Fibroblast of skin of right biceps (primary cell): ENCODE data around the gene DIP2B.

Experiments used
- DNase-seq: peaks from one replicate; pipeline ENCODE4 v3.0.0-alpha.2; 2013

The DIP2B gene

GRCh38 chr12:50504798-50505674, at the start of gene DIP2B:
DIP2B (plus strand) TSS chr12:50504985; CDS start chr12:50505141, 156 bp downstream.
- DNase-seq, result peak; percentile 92

GRCh38 chr12:50458606-50459005, 46.2 kb upstream of the DIP2B start:
- DNase-seq, result peak; percentile 37

- DNase-seq, result no peak
Measured at GRCh38 chr12:50467439-50467838, 37.3 kb upstream of the DIP2B start.

GRCh38 chr12:50477241-50477832, 27.4 kb upstream of the DIP2B start:
- no peak for DNase-seq

GRCh38 chr12:50482571-50482970, 22.2 kb upstream of the DIP2B start:
- DNase-seq, result no peak

GRCh38 chr12:50483488-50483887, 21.3 kb upstream of the DIP2B start:
- no peak for DNase-seq

- DNase-seq, result no peak
Measured at GRCh38 chr12:50488801-50489200, 16.0 kb upstream of the DIP2B start.

- peak; percentile 15 for DNase-seq
Measured at GRCh38 chr12:50498119-50498518, 6.7 kb upstream of the DIP2B start.

- DNase-seq, result no peak
Measured at GRCh38 chr12:50505675-50506530, 1.1 kb downstream of the DIP2B start.

- no peak for DNase-seq
Measured at GRCh38 chr12:50506753-50507473, 2.1 kb downstream of the DIP2B start.

- DNase-seq, result no peak
Measured at GRCh38 chr12:50507474-50507838, 2.7 kb downstream of the DIP2B start.

GRCh38 chr12:50507930-50508329, 3.1 kb downstream of the DIP2B start:
- DNase-seq, result no peak

- DNase-seq, result no peak
Measured at GRCh38 chr12:50508414-50508813, 3.6 kb downstream of the DIP2B start.

GRCh38 chr12:50508970-50509663, 4.3 kb downstream of the DIP2B start:
- DNase-seq, result no peak

GRCh38 chr12:50514526-50515276, 9.9 kb downstream of the DIP2B start:
- no peak for DNase-seq

- no peak for DNase-seq
Measured at GRCh38 chr12:50515587-50515986, 10.8 kb downstream of the DIP2B start.

- DNase-seq, result peak; percentile 36
Measured at GRCh38 chr12:50517421-50518048, 12.8 kb downstream of the DIP2B start.

GRCh38 chr12:50518090-50518489, 13.3 kb downstream of the DIP2B start:
- no peak for DNase-seq

GRCh38 chr12:50519353-50519752, 14.6 kb downstream of the DIP2B start:
- DNase-seq, result no peak

GRCh38 chr12:50520416-50521207, 15.8 kb downstream of the DIP2B start:
- DNase-seq, result no peak
